ENCODE results near the gene TMPRSS9.

The TMPRSS9 gene

DNA sequence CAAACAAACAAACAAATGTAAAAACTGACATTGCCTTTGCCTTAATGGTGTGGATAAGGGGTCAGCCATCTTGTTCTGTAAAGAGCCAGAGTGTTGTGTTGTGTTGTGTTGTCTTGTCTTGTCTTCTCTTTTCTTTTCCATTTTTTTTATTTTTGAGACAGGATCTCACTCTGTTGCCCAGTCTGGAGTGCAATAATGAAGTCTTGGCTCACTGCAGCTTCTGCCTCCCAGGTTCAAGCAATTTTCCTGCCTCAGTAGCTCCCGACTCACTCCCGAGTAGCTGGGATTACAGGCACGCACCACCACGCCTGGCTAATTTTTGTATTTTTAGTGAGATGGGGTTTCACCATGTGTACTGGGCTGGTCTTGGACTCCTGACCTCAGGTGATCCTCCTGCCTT is 39.5 kb downstream of the TMPRSS9 start:
- in situ Hi-C loops (cut with HindIII; ENCODE audit: low sequenced_read_pairs) = no loop called here
- H3K4me3 ChIP-seq (ENCODE audit: low read depth, low read length) = no peak overlapping the region
- no peak for DNase-seq (ENCODE audit: low read depth)
- TF ChIP-seq, protein P1, sequence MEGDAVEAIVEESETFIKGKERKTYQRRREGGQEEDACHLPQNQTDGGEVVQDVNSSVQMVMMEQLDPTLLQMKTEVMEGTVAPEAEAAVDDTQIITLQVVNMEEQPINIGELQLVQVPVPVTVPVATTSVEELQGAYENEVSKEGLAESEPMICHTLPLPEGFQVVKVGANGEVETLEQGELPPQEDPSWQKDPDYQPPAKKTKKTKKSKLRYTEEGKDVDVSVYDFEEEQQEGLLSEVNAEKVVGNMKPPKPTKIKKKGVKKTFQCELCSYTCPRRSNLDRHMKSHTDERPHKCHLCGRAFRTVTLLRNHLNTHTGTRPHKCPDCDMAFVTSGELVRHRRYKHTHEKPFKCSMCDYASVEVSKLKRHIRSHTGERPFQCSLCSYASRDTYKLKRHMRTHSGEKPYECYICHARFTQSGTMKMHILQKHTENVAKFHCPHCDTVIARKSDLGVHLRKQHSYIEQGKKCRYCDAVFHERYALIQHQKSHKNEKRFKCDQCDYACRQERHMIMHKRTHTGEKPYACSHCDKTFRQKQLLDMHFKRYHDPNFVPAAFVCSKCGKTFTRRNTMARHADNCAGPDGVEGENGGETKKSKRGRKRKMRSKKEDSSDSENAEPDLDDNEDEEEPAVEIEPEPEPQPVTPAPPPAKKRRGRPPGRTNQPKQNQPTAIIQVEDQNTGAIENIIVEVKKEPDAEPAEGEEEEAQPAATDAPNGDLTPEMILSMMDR (IDR thresholded peaks at IDR 0.05; ENCODE audit: low read depth, low read length, missing control alignments) = no peak

DNA sequence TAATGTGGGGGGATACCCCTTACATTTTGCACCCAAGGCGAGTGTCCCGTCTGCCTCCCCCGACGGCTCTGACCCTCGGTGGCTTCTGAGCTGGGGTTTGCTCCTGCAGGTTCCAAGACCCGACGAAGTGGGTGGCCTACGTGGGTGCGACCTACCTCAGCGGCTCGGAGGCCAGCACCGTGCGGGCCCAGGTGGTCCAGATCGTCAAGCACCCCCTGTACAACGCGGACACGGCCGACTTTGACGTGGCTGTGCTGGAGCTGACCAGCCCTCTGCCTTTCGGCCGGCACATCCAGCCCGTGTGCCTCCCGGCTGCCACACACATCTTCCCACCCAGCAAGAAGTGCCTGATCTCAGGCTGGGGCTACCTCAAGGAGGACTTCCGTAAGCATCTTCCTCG is 48.2 kb downstream of the TMPRSS9 start:
- TF ChIP-seq, protein P1 (IDR thresholded peaks at IDR 0.05; ENCODE audit: low read depth, low read length, missing control alignments) = no peak
- no peak overlapping the region for H3K4me3 ChIP-seq (ENCODE audit: low read depth, low read length)
- no peak for DNase-seq (ENCODE audit: low read depth)
- in situ Hi-C loops (cut with HindIII; ENCODE audit: low sequenced_read_pairs) = no loop called here

DNA sequence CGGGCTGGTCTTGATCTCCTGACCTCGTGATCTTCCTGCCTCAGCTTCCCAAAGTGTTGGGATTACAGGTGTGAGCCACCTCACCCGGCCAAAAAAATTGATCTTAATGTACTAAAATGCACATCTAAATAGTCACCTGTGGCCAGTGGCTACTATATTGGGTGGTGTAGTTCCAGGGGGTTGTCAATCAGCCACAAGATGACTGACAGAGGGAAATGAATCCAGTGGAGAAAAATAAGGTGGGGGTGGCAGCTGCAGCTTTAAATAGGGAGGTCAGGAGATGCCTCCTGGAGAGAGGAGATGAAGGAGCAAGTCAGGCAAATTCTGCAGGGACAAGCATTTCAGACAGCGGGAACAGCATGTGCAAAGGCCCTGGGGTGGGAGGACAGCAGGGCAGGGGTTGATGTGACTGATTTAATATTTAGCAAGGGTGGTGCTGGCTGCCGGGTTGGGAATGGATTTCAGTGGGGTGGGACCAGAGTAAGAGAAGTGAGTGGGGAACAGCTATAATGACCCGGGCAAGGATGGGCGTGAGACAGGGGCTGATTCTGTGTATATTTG is 49.4 kb downstream of the TMPRSS9 start:
- no peak for DNase-seq (ENCODE audit: low read depth)
- in situ Hi-C loops (cut with HindIII; ENCODE audit: low sequenced_read_pairs) = no loop called here
- TF ChIP-seq, protein P1 (IDR thresholded peaks at IDR 0.05; ENCODE audit: low read depth, low read length, missing control alignments) = no peak
- H3K4me3 ChIP-seq (ENCODE audit: low read depth, low read length) = no peak overlapping the region

DNA sequence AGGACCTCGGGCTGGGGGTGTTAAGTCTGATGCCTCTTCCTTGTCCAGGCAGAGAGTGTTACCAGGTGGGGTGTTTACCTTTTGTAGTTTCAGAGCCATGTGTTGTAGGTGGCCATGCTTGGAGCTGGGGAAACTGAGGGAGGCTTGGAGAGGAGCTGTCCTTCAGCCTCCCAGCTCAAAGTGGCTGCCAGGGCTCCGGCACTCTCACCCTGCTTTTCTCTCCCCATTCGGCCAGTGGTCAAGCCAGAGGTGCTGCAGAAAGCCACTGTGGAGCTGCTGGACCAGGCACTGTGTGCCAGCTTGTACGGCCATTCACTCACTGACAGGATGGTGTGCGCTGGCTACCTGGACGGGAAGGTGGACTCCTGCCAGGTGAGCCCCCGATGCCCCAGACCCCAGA is 50.0 kb downstream of the TMPRSS9 start:
- in situ Hi-C loops (cut with HindIII; ENCODE audit: low sequenced_read_pairs) = no loop called here
- no peak for DNase-seq (ENCODE audit: low read depth)
- no peak overlapping the region for H3K4me3 ChIP-seq (ENCODE audit: low read depth, low read length)
- TF ChIP-seq, protein P1 (IDR thresholded peaks at IDR 0.05; ENCODE audit: low read depth, low read length, missing control alignments) = no peak

DNA sequence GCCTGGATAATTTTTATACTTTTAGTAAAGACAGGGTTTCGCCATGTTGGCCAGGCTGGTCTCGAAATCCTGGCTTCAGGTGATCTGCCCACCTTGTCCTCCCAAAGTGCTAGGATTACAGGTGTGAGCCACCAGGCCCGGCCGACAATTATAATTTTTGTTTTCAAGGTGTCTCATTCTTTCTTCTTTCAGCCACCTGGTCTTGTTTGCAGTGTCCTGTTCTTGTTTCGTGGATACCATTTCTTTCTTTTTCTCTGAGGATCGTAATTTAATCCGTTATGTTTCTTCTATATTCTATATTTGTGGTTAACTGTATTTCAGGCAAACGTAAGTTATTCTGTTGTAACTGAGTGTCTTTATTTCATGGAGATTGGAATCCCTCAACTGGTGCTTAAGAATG is 51.6 kb downstream of the TMPRSS9 start:
- DNase-seq (ENCODE audit: low read depth) = no peak
- in situ Hi-C loops (cut with HindIII; ENCODE audit: low sequenced_read_pairs) = no loop called here
- H3K4me3 ChIP-seq (ENCODE audit: low read depth, low read length) = no peak overlapping the region
- TF ChIP-seq, protein P1 (IDR thresholded peaks at IDR 0.05; ENCODE audit: low read depth, low read length, missing control alignments) = no peak

DNA sequence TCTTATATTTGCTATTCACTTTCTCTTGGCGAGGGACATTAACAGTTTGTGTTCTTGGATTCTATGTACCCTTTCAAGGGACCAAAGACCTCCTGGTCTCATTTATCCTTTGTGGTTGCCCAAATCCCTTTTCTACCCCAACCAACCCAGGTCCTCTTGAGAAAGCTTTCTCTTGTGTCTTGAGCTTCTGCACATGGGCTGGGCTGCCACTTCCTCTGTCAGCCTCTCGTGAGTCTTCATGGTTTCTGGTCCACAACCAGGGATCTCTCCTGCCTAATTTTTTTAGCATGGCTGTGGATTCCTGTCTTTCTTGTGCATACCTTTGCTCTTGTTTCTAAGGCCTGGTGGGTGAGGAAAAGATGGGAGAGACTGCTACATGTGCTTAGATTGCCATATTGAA is 52.4 kb downstream of the TMPRSS9 start:
- TF ChIP-seq, protein P1 (IDR thresholded peaks at IDR 0.05; ENCODE audit: low read depth, low read length, missing control alignments) = no peak
- DNase-seq (ENCODE audit: low read depth) = no peak
- H3K4me3 ChIP-seq (ENCODE audit: low read depth, low read length) = no peak overlapping the region
- in situ Hi-C loops (cut with HindIII; ENCODE audit: low sequenced_read_pairs) = no loop called here

DNA sequence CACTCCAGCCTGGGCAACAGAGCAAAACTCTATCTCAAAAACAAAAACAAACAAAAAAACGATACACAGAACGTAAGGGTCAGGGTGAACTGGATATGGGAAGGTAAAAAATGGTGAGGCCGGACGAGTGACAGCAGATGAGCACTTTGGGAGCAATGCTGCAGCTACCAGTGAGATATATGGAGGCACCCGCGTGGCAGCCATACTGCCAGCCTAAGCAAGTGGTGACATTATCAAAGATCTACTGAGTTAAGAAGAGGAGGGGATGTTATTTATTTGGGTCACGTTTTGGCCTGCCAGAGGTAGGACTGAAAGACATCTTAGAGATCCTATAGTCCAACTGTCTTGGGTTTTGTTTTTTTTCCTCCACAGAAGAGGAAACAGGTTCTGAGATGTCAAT is 53.1 kb downstream of the TMPRSS9 start:
- DNase-seq (ENCODE audit: low read depth) = no peak
- in situ Hi-C loops (cut with HindIII; ENCODE audit: low sequenced_read_pairs) = no loop called here
- TF ChIP-seq, protein P1 (IDR thresholded peaks at IDR 0.05; ENCODE audit: low read depth, low read length, missing control alignments) = no peak

More for the DNA sequence above, 53.1 kb downstream of the TMPRSS9 start:
- no peak overlapping the region for H3K4me3 ChIP-seq (ENCODE audit: low read depth, low read length)
